K562 (cell line): ENCODE data around the gene MEP1B. TPM values are rescaled to one million over a fixed set of nuclear protein-coding genes. Genes with fewer than 3 reads are reported as not detected.

Experiments used
- ATAC-seq: fragments of 200-7000 bp; cut with Tn5 transposase; 3 replicates; pipeline ENCODE4 v1.9.1; 2020; ENCODE audit warnings: moderate library complexity
- BruUV-seq: library from RNA; stranded (reverse); fragments of 400-500 nt; replicated peaks from 2 replicates; lab custom pipeline; 2021; lab: Mats Ljungman, UMichigan
- CTCF ChIA-PET: fragments of 300-600 bp; formaldehyde crosslinking; extraction: SDS; loops from one replicate; lab custom pipeline; 2021; ENCODE audit warnings: low intra/inter-chr PET ratio; lab: Yijun Ruan, JAX
- POLR2A ChIA-PET: fragments of 300-600, 350-650 bp; sonication (Branson Sonifier 250); formaldehyde crosslinking; extraction: SDS; loops from one replicate; lab custom pipeline; 2021; ENCODE audit warnings: antibody characterized with exemption, inconsistent platforms; lab: Yijun Ruan, JAX
- DNase-seq, 4 experiments: peaks; one replicate each; pipeline versions ENCODE4 v3.0.0 to v3.0.0-alpha.2; 2011 to 2018; ENCODE audit warnings: low spot score in 3 of 4, mixed read lengths in 3 of 4; ENCODE audit errors: extremely low read depth in 1 of 4
- FAIRE-seq: peaks from 2 replicates; lab custom pipeline; 2011; peaks lifted over from hg19 to GRCh38; lab: Jason Lieb, UNC
- H2AFZ ChIP-seq: 2 replicates; pipeline ENCODE4 v1.6.0; 2011; ENCODE audit warnings: low read depth, low read length, control low read depth, inconsistent platforms
- H3K27ac ChIP-seq: fragments of 200-600 bp; 3 replicates; pipeline ENCODE4 v1.8.0; 2011; ENCODE audit warnings: low read depth, mild to moderate bottlenecking, control low read depth, inconsistent platforms, low read length, moderate library complexity, mixed read lengths; ENCODE audit errors: extremely low read depth
- H3K27me3 ChIP-seq, 2 experiments: fragments of 300-600 bp in 1 of 2; 2 replicates in 1 of 2; 3 replicates in 1 of 2; pipeline versions ENCODE4 v1.6.0 to v1.8.0; 2011; ENCODE audit warnings: inconsistent platforms in 2 of 2, low read length in 2 of 2, mild to moderate bottlenecking in 1 of 2, mixed read lengths in 1 of 2, moderate library complexity in 1 of 2; ENCODE audit not compliant: control insufficient read depth in 2 of 2, insufficient read depth in 2 of 2
- H3K36me3 ChIP-seq: fragments of 300-600 bp; 3 replicates; pipeline ENCODE4 v1.8.0; 2011; ENCODE audit warnings: mild to moderate bottlenecking, low read length, inconsistent platforms; ENCODE audit not compliant: control insufficient read depth, insufficient read depth
- H3K4me1 ChIP-seq, 2 experiments: fragments of 200-600 bp in 1 of 2; replicated peaks in 1 of 2; 2 replicates in 1 of 2; 3 replicates in 1 of 2; pipeline versions ENCODE4 v1.5.1 to v1.8.0; 2011; ENCODE audit warnings: inconsistent platforms in 2 of 2, low read length in 2 of 2, mild to moderate bottlenecking in 1 of 2, mixed read lengths in 1 of 2, moderate library complexity in 1 of 2; ENCODE audit not compliant: control insufficient read depth in 2 of 2, insufficient read depth in 2 of 2
- H3K4me2 ChIP-seq: 2 replicates; pipeline ENCODE4 v1.6.1; 2011; ENCODE audit warnings: low read length, control low read depth, inconsistent platforms, mixed read lengths; ENCODE audit not compliant: insufficient read depth
- H3K4me3 ChIP-seq: fragments of 200-600 bp; sonication (generic), shearing (Covaris generic); 2 replicates; pipeline ENCODE4 v1.5.1; 2016; ENCODE audit warnings: control low read depth, inconsistent platforms
- H3K79me2 ChIP-seq: fragments of 200-600 bp; 3 replicates; pipeline ENCODE4 v1.8.0; 2011; ENCODE audit warnings: low read length, inconsistent platforms; ENCODE audit not compliant: control insufficient read depth, insufficient read depth
- H3K9ac ChIP-seq, 2 experiments: 2 replicates each; pipeline versions ENCODE4 v1.6.0 to v1.6.1; 2011; ENCODE audit warnings: low read depth in 2 of 2, low read length in 2 of 2, control low read depth in 1 of 2, inconsistent platforms in 1 of 2, mild to moderate bottlenecking in 1 of 2, mixed read lengths in 1 of 2; ENCODE audit not compliant: insufficient read depth in 1 of 2
- H3K9me1 ChIP-seq: one replicate; pipeline ENCODE4 v1.6.0; 2011; ENCODE audit warnings: inconsistent platforms, mild to moderate bottlenecking, low read length, moderate library complexity; ENCODE audit not compliant: control insufficient read depth, insufficient read depth
- H3K9me3 ChIP-seq: replicated peaks from 2 replicates; pipeline ENCODE4 v1.5.1; 2011; ENCODE audit warnings: low read depth, low read length, inconsistent platforms; ENCODE audit not compliant: control insufficient read depth, insufficient read depth
- H4K20me1 ChIP-seq: replicated peaks from 2 replicates; pipeline ENCODE4 v1.6.1; 2011; ENCODE audit warnings: low read length, inconsistent platforms, mixed read lengths; ENCODE audit not compliant: control insufficient read depth, insufficient read depth
- EHMT2 ChIP-seq: fragments of 450-650 bp; IDR thresholded peaks from 2 replicates; pipeline ENCODE4 v1.6.1; 2018; ENCODE audit warnings: antibody characterized with exemption
- LARP7 ChIP-seq: fragments of 450-650 bp; IDR thresholded peaks from 2 replicates; pipeline ENCODE4 v1.6.1; 2016
- PHF8 ChIP-seq: fragments of 200-600 bp; sonication (generic); IDR thresholded peaks from 2 replicates; pipeline ENCODE4 v1.6.1; 2012; ENCODE audit warnings: mixed run types, mild to moderate bottlenecking, inconsistent platforms, low read length, moderate library complexity, borderline replicate concordance
- THAP7 ChIP-seq: fragments of 250-450 bp; sonication (Bioruptor Pico); IDR thresholded peaks from 2 replicates; pipeline ENCODE4 v1.5.0; 2021
- YY1 ChIP-seq, 3 experiments: IDR thresholded peaks; 2 replicates each; pipeline ENCODE4 v1.6.1; 2011; ENCODE audit warnings: low read length in 2 of 3, mild to moderate bottlenecking in 2 of 3, moderate library complexity in 2 of 3, borderline replicate concordance in 1 of 3, control low read depth in 1 of 3, low read depth in 1 of 3; ENCODE audit not compliant: insufficient read depth in 3 of 3, insufficient replicate concordance in 2 of 3, control insufficient read depth in 1 of 3, insufficient read length in 1 of 3; ENCODE audit errors: extremely low read depth in 1 of 3
- ZFP1 ChIP-seq: fragments of 450-650 bp; formaldehyde crosslinking; IDR thresholded peaks from 2 replicates; pipeline ENCODE4 v1.4.0; 2020; ENCODE audit warnings: mild to moderate bottlenecking, mixed read lengths
- ZNF175 ChIP-seq: fragments of 200-800 bp; sonication (Bioruptor generic); IDR thresholded peaks from 2 replicates; pipeline ENCODE4 v1.6.1; 2016; ENCODE audit warnings: low read depth, mild to moderate bottlenecking, missing genetic modification characterization, missing compliant biosample characterization
- ZNF384 ChIP-seq: IDR thresholded peaks from 2 replicates; pipeline ENCODE4 v1.6.1; 2012; ENCODE audit warnings: low read depth, low read length, improper control_type of control experiment
- ZSCAN29 ChIP-seq: fragments of 450-650 bp; IDR thresholded peaks from 2 replicates; pipeline ENCODE4 v1.6.1; 2017
- ZSCAN32 ChIP-seq: fragments of 450-650 bp; formaldehyde crosslinking; IDR thresholded peaks from 2 replicates; pipeline ENCODE4 v1.4.0; 2020; ENCODE audit warnings: mild to moderate bottlenecking, moderate library complexity
- whole genome bisulfite sequencing: fragments of 100-300 bp; shearing (Covaris generic); methylation state at CpG from one replicate; pipeline ENCODE4 v1.1.6; 2016; ENCODE audit warnings: low coverage, mixed read lengths; ENCODE audit not compliant: insufficient coverage; ENCODE audit errors: missing lambda C conversion rate; 5-methylcytosine and 5-hydroxymethylcytosine counted together
- in situ Hi-C: fragments of 300-500 bp; cut with MboI; formaldehyde crosslinking; loops from 4 replicates; pipeline ENCODE4 v1.15.0; 2018; ENCODE audit warnings: inconsistent platforms, mixed read lengths
- intact Hi-C: fragments of 100-400 bp; cut with micrococcal nuclease; formaldehyde crosslinking; loops from 2 replicates; pipeline ENCODE4 v1.14.2; 2022
- polyA plus RNA-seq, 8 experiments: library from polyadenylated mRNA; depleted of rRNA in 4 of 8; stranded (reverse) in 5 of 8; unstranded in 3 of 8; fragments of >200 nt; fragmentation: Nextera tagmentation in 2 of 8; fragmentation: Illumina TruSeq in 1 of 8; extraction: Ambion mirVana in 2 of 8; extraction: Trizol in 1 of 8; gene quantifications; 2 replicates each; pipeline versions ENCODE4 v1.2.1 to v1.2.3, GENCODE V29; 2011 to 2014; ENCODE audit warnings: inconsistent platforms in 1 of 8, missing spikeins in 1 of 8
- total RNA-seq, 7 experiments: library from RNA; depleted of rRNA in 6 of 7; stranded (reverse); fragments of >200 nt in 6 of 7; fragmentation: Illumina TruSeq in 2 of 7; extraction: Trizol in 2 of 7; gene quantifications; 2 replicates each; pipeline versions ENCODE4 v1.2.1 to v1.2.3, GENCODE V29; 2011 to 2021; ENCODE audit warnings: low replicate concordance in 1 of 7
- TF ChIP-seq, protein P1 (sequence below): sonication (generic); formaldehyde crosslinking; IDR thresholded peaks from 2 replicates; pipeline ENCODE4 v1.8.0; 2023; ENCODE audit warnings: mild to moderate bottlenecking, missing genetic modification reagents

Gene MEP1B
- total and polyA plus RNA-seq, 9 of the 15 experiments (the other 6 are each of a cell fraction or from before 2014, with no cell fraction given) = 0.03 to 0.11 TPM; not detected in 7

- H3K27me3 ChIP-seq = no peaks in the 10 kb centered on the region
- no TSS peak for BruUV-seq
- H3K9me1 ChIP-seq = no peaks in the 10 kb centered on the region
- no peak for FAIRE-seq
- no peak for TF ChIP-seq EHMT2
- no peak overlapping the region for H3K27ac ChIP-seq
- H3K4me3 ChIP-seq = no peak overlapping the region
- no peaks in the 10 kb centered on the region for H4K20me1 ChIP-seq
- WGBS = 2% methylated on average over 3 of the region's 3 CpGs
- H3K9ac ChIP-seq = no peak overlapping the region
- H3K4me2 ChIP-seq = no peak overlapping the region
- in situ Hi-C loops (no loop called here), intact Hi-C loops (no loop called here)
- ATAC-seq = no peak
- ChIA-PET POLR2A (no interaction called here), CTCF (no interaction called here)
- H2AFZ ChIP-seq = no peak overlapping the region
- no peaks in the 10 kb centered on the region for H3K4me1 ChIP-seq
- H3K36me3 ChIP-seq = no peaks in the 10 kb centered on the region
- no peaks in the 10 kb centered on the region for H3K9me3 ChIP-seq
- no peaks in the 10 kb centered on the region for H3K79me2 ChIP-seq
- no peak for DNase-seq
Measured at GRCh38 chr18:32208577-32208976, 18.7 kb downstream of the MEP1B start.

DNA sequence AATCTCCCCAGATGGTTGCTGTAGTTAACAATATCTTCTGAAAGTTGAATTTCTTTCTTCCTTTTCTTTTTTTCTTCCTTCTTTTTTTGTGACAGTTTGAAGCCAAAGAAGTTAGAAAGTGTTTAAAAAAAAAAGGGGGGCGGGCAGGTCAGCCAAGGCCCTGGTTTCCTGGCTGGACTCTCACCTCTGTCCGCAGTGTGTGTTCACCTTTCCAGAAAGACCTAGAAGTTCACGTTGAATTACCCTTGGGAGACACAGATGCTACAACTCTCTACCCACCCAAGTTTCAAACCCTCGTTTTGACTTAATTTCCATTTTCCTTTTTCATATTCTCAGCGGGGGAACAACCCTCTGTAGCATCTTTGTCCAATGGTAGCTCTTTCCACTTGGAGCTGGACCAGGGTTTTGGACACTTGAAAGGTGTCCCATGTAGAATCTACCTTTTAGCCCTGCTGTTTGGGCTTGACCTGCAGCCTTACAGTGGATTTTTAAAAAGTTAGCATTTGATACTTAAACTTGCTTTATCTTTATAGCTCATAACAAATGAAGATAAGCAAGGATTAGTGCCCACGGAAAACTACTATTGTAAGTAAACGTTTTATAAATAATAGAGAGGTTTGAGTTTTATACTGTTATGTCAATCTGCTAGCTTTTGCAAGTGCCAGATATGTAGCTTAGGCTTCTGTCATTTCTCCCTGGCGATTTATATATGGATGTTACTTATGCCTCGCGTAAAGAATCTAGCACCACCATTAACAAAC is 20.0 kb downstream of the MEP1B start:
- no TSS peak for BruUV-seq
- Histone ChIP-seq H3K79me2 (no peaks in the 10 kb centered on the region), H3K4me3 (no peak overlapping the region), H3K4me1 (no peaks in the 10 kb centered on the region), H3K36me3 (no peaks in the 10 kb centered on the region), H4K20me1 (no peaks in the 10 kb centered on the region), H3K9ac (no peak overlapping the region), H2AFZ (no peak overlapping the region), H3K27me3 (no peaks in the 10 kb centered on the region), H3K9me3 (no peaks in the 10 kb centered on the region), H3K9me1 (no peaks in the 10 kb centered on the region), H3K4me2 (no peak overlapping the region), H3K27ac (no peak overlapping the region)
- POLR2A ChIA-PET = interaction anchor here (0.7 kb wide), 1 partner anchor 12 kb away, joined by 3 read pairs; no protein-coding TSS in a partner anchor
- under 1% methylated on average over 10 of the region's 10 CpGs for WGBS
- in situ Hi-C loops = no loop called here
- ATAC-seq (no peak), DNase-seq (no peak), FAIRE-seq (no peak)
- intact Hi-C loops = no loop called here
- CTCF ChIA-PET = no interaction called here
- TF ChIP-seq ZFP1 (CRISPR knock-in tag) (no peak), ZSCAN32 (CRISPR knock-in tag) (no peak), ZNF175 (CRISPR knock-in tag) (no peak), YY1 (IDR thresholded peaks at IDR 0.05; ENCODE audit: borderline replicate concordance in 1 of 3, control insufficient read depth in 1 of 3, extremely low read depth in 1 of 3, insufficient read depth in 3 of 3, insufficient read length in 1 of 3, insufficient replicate concordance in 2 of 3, low read depth in 1 of 3, low read length in 2 of 3) (no peak), THAP7 (CRISPR knock-in tag) (no peak), ZSCAN29 (no peak), PHF8 (no peak), LARP7 (no peak), ZNF384 (no peak)
- TF ChIP-seq, protein P1, sequence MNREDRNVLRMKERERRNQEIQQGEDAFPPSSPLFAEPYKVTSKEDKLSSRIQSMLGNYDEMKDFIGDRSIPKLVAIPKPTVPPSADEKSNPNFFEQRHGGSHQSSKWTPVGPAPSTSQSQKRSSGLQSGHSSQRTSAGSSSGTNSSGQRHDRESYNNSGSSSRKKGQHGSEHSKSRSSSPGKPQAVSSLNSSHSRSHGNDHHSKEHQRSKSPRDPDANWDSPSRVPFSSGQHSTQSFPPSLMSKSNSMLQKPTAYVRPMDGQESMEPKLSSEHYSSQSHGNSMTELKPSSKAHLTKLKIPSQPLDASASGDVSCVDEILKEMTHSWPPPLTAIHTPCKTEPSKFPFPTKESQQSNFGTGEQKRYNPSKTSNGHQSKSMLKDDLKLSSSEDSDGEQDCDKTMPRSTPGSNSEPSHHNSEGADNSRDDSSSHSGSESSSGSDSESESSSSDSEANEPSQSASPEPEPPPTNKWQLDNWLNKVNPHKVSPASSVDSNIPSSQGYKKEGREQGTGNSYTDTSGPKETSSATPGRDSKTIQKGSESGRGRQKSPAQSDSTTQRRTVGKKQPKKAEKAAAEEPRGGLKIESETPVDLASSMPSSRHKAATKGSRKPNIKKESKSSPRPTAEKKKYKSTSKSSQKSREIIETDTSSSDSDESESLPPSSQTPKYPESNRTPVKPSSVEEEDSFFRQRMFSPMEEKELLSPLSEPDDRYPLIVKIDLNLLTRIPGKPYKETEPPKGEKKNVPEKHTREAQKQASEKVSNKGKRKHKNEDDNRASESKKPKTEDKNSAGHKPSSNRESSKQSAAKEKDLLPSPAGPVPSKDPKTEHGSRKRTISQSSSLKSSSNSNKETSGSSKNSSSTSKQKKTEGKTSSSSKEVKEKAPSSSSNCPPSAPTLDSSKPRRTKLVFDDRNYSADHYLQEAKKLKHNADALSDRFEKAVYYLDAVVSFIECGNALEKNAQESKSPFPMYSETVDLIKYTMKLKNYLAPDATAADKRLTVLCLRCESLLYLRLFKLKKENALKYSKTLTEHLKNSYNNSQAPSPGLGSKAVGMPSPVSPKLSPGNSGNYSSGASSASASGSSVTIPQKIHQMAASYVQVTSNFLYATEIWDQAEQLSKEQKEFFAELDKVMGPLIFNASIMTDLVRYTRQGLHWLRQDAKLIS (CRISPR knock-in tag) = no peak
